Measurements from ENCODE around the gene TIMM44.
"Not testable (repeated sequence)": the region's sequence is repeated elsewhere in the genome, so short reads cannot be mapped to it uniquely, and the experiment has no call there.

TIMM44 gene

DNA sequence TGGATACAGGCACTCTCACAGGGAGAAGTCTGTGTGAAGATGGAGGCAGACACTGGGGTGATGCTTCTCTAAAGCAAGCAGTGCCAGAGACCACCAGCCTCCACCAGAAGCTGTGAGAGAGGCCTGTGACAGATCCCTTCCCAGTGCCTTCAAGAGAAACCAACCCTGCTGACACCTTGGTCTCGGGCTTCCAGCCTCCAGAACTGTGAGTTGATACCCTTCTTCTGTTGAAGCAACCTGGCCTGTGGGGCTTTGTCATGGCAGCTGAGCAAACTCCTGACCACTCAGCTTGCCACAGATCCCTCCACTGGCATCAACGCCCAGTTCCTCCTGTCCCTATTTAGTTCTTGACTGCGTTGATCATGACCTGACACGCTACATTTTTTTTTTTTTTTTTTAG lies 33.0 kb upstream of the TIMM44 start:
- DNase-seq = no peak

- DNase-seq = no peak
These were observed 31.6 kb upstream of the TIMM44 start for GRCh38 chr19:7975037-7975436.

- no peak for DNase-seq
These were observed 30.4 kb upstream of the TIMM44 start for GRCh38 chr19:7973883-7974282.

- DNase-seq = no peak
These were observed 28.4 kb upstream of the TIMM44 start for GRCh38 chr19:7971553-7972520.

- DNase-seq = peak; percentile 32
These were observed 27.4 kb upstream of the TIMM44 start for GRCh38 chr19:7970716-7971448.

GRCh38 chr19:7969555-7969939 lies 26.1 kb upstream of the TIMM44 start:
- DNase-seq = no peak

GRCh38 chr19:7968796-7969554 lies 25.5 kb upstream of the TIMM44 start:
- DNase-seq = no peak

DNA sequence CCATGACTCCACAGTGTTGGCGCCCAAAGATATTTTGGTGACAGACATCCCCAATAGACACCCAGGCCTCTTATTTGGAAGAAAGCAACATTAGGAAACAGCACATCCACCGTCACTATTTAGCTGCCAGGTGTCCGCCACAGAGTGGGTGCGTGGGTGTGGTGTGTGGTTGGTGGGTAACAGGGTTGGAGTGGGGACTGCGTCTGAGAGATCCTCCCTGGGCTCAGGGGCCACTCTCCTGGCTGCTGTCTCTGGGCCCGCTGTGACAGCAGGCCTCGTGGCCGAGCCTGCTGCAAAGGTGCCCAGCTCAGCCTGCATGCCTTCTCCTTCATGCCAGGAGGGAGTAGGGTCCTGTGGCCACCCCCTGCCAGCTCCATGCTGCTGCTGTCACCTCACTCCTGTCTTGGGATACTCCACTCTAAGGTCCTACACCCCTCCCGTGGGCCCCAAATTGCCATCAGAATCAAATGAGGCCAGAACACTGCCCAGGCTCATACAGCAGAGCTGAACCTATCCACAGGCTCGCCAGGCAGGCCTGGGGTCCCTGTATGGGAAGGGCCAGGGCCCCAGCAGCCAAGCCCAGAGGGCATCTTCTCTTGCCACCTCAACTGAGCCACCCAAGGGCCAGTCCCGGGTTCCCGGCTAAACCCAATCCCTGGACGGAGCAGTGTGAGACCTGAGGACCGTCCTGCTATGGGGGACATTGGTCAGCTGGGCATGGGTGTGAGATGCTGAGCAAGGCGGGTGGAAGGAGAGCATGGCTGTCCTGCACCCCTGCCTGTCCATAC lies 24.7 kb upstream of the TIMM44 start:
- DNase-seq = no peak

GRCh38 chr19:7965921-7966665 lies 22.6 kb upstream of the TIMM44 start:
- no peak for DNase-seq

DNA sequence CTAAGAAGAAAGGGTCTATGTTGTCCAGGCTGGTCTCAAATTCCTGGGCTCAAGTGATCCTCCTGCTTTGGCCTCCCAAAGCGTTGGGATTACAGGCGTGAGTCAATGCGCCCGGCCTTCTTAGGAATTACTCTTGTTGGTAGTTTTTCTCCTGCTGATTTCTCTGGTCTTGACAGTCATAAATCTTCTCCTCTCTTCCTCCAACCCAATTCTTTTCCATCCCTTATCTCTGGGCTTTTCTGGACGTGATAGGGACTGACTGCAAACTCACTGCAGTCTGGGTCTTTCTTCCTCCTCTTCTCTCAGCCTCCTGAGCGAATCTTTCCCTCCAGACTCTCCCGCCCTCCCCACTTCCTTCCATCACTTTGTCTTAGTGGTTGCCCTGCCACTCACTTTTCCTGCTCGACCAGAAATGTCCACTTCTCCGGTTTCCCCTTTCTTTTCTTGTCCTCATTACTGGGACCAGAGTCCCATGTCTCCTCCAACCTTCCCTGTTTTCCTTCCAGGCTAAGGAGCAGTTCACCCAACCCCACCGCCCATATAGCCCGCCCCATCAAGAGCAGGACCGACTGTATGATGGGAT lies 21.9 kb upstream of the TIMM44 start:
- no peak for DNase-seq

DNA sequence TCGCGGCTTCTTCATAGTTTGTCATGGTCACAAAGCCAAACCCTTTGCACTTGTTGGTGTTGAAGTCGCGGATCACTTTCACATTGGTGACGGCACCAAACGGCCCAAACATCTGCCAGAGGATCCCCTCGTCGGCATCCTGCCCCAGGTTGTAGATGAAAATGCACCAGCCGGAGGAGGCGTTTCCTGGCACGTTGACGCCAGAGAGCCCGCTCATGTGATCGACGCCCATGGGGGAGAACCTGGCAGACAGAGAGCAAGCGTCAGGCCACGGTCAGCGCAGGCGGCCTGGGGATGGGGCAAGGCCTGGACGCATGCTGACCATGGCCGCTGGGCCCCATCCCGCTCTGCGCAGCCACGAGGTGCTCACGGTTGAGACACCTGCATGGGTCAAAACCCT lies 20.1 kb upstream of the TIMM44 start:
- no peak for DNase-seq

DNA sequence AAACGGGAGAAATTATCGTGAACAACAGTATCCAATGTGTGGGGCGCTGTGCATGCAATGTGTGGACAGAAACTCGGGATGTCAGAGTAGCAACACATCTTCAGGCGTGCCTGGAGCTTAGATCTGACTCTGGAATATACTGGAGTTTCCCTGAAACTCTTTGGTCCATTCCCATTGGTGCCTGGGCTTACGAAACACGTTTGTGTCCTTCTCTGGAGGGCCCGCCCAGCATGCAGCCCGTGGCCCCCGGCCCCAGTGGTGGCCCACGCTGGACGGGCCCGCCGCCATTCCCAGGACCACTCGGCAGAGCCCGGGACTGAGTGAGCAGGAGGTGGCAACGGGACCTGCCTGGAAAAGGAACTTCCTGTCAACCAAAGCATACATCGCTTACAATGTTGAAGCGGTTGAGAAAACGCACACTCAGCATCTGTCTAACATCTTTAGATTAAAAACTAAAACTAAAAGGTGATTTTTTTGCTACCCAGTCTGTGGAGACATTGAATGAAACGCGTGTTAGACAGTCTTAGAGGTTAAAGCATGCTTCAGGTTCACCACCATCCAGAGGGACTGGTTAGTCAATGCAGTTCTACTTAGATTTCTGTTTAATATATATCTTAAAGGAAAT lies 19.3 kb upstream of the TIMM44 start:
- DNase-seq = no peak

DNA sequence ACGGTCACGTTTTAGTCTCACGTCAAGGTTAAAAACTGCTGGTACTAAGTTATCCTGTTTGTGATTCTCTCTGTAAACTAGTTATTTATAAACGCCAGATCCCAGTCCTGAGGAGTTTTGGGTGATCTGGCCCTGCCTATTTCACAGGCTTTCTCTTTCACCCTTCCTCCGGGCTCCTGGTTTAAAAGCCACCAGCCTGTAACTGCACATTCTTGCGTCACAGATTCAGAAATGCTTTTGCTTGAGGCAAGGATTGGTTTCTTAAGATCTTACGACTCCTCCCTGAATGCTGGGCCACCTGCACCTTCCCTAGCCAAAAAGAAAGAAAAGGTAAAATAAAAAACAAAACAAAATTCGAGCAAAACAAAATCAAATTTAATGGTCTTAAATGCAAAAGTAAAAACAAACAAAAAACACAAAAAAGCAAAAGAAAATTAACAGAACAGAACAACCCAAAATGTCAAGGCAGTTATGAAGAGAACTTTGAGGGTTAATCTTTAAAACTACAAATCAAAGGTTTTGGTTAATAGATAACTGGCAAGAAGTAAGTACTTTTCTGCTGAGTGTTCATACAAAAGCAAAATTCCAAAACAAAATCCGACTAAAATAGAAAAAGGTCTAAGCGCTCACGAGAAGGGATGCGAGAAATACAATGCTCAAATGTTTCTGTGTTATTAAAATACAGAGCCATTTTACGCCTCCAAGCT lies 18.6 kb upstream of the TIMM44 start:
- no peak for DNase-seq

- DNase-seq = not testable (repeated sequence)
These were observed 17.6 kb upstream of the TIMM44 start for GRCh38 chr19:7961082-7961481.

- DNase-seq = no peak
These were observed 15.7 kb upstream of the TIMM44 start for GRCh38 chr19:7959211-7959610.

DNA sequence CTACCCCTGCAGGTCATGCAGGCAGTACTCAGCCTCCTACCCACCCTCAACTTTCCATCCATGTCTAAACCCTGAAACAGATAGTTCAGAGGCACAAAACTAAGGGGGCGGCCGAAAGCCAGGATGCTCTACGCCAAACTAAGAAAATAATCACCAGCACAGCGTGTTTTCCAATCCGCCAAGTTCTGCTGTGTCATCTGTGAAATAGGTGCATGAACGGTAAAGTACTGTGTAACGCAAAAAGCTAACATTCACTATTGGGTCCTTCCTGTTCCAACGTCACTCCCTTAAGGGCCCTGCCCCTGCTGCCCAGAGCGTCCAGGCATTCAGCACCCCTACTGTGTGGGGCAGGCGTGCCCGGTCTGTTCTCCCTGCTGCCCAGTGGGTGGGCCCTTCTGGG lies 12.2 kb upstream of the TIMM44 start:
- no peak for DNase-seq

DNA sequence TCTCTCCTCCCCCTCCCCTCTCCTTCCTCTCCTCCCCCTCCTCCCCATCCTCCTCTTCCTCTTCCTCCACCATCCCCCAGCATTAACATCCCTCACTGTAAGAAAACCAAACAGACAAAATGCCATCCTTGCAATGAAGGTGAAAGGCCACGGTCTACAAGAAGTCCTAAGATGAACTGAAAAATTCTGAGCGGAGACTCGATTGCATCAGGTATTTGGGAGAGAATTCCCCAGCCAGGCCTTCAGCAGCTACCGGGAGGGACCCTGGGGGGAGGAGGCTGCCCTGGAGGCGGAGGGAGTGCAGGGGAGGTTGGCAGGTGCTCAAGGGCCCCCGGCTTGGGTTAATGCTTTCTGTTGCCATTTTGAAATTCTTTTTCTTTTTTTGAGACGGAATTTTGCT lies 10.1 kb upstream of the TIMM44 start:
- no peak for DNase-seq

DNA sequence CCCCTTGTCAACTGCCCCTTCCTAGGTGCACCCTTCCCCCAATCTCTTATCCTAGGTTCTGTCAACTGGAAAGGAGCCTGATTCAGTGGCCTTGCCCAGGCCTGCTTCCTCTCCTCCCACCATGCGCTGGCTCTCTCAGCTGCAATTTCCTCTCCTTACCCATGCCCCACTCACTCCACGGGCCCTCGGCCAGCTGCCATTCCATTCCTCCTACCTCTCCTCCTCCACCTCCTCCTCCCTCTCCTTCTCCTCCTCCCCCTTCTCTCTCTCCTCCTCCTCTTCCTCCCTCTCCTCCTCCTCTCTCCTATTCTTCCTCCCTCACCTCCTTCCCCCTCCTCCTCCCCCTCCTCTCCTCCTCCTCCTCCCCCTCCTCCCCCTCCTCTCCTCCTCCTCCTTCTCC lies 9.6 kb upstream of the TIMM44 start:
- no peak for DNase-seq

DNA sequence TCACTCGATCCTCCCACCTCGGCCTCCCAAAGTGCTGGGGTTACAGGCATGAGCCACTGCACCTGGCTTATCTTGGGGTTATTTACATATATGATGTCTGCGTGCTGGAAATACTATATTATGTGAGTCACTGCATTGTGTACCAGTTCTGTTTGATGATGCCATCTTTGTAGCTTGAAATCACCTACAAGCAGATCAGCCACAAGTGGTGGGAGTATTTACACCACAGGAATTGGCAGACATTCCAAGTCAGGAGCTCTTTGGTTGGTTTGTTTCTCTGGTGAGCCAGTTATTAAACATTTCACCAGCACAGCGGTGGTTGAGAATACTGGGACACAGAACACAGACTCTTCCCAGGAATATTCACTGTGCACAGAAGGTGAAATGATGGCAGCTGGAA lies 4.5 kb upstream of the TIMM44 start:
- no peak for DNase-seq

DNA sequence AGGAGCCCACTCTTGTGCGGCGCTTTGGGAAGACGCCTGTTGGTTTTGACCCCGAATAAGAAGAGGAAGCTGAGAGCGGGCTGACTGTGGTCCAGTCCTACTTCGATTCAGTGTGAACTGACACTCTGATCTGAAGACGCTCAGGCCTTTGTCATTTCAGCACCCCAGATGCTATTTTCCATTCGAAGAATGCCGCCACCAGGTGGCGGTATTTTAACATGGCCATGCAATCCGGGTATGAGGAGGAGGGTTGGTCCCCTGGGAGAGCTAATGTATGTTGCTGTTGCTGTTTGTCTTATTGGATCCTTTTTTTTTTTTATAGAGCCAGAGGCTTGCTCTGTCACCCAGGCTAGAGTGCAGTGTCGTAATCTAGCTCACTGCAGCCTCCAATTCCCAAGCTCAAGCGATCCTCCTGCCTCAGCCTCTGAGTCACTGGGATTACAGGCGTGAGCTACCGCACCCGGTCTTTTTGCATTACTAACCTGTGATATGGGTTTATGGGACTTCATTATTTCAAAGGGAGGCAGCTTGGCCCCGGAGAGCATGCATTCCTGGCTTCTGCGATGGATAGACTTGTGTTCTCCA lies 803 bp upstream of the TIMM44 start:
- peak; percentile 92 for DNase-seq

All from RPMI8226 (cell line).